GM23338 (cell line): ENCODE data around the gene SPATA25. TPM values are rescaled to one million over a fixed set of nuclear protein-coding genes. Genes with fewer than 3 reads are reported as not detected.
"Not testable (repeated sequence)": the region's sequence is repeated elsewhere in the genome, so short reads cannot be mapped to it uniquely, and the experiment has no call there.

ENCODE experiments used
- ATAC-seq: fragments of 200-7000 bp; cut with Tn5 transposase; 3 replicates; pipeline ENCODE4 v1.9.1; 2020
- DNase-seq: peaks from one replicate; pipeline ENCODE4 v3.0.0-alpha.2; 2015; ENCODE audit warnings: low spot score
- H2AFZ ChIP-seq: fragments of 200-600 bp; sonication (generic); 2 replicates; pipeline ENCODE4 v1.8.0; 2016; ENCODE audit warnings: antibody characterized with exemption, mild to moderate bottlenecking, moderate library complexity
- H3F3A ChIP-seq: fragments of 200-600 bp; sonication (generic); replicated peaks from 2 replicates; pipeline ENCODE4 v1.8.0; 2017; ENCODE audit warnings: antibody characterized with exemption, mixed run types, low read depth
- H3K27ac ChIP-seq: fragments of 200-600 bp; sonication (generic); 2 replicates; pipeline ENCODE4 v1.6.1; 2016; ENCODE audit warnings: low read depth
- H3K27me3 ChIP-seq: fragments of 200-600 bp; sonication (generic); 2 replicates; pipeline ENCODE4 v1.8.0; 2016; ENCODE audit warnings: mild to moderate bottlenecking, mixed run types, moderate library complexity; ENCODE audit not compliant: insufficient read depth
- H3K36me3 ChIP-seq: fragments of 200-600 bp; sonication (generic); 2 replicates; pipeline ENCODE4 v1.8.0; 2016; ENCODE audit warnings: mild to moderate bottlenecking; ENCODE audit not compliant: insufficient read depth
- H3K4me1 ChIP-seq: fragments of 200-600 bp; sonication (generic); 2 replicates; pipeline ENCODE4 v1.8.0; 2016; ENCODE audit warnings: mild to moderate bottlenecking, moderate library complexity; ENCODE audit not compliant: insufficient read depth
- H3K4me2 ChIP-seq: fragments of 200-600 bp; sonication (generic); 2 replicates; pipeline ENCODE4 v1.7.1; 2017; ENCODE audit warnings: mixed run types
- H3K4me3 ChIP-seq: fragments of 200-600 bp; sonication (generic); 2 replicates; pipeline ENCODE4 v1.6.1; 2016; ENCODE audit warnings: mixed run types
- H3K79me2 ChIP-seq: fragments of 200-600 bp; sonication (generic); replicated peaks from 2 replicates; pipeline ENCODE4 v1.8.0; 2017; ENCODE audit warnings: mild to moderate bottlenecking; ENCODE audit not compliant: insufficient read depth
- H3K9me2 ChIP-seq: fragments of 200-600 bp; sonication (generic); 2 replicates; pipeline ENCODE4 v1.8.0; 2017; ENCODE audit not compliant: insufficient read depth
- H4K20me1 ChIP-seq: fragments of 200-600 bp; sonication (generic); replicated peaks from 2 replicates; pipeline ENCODE4 v1.8.0; 2017; ENCODE audit warnings: mild to moderate bottlenecking; ENCODE audit not compliant: insufficient read depth
- H3K27ac Mint-ChIP-seq: 2 replicates; pipeline ENCODE4 v1.8.0; 2020; ENCODE audit warnings: inconsistent platforms, mild to moderate bottlenecking, moderate library complexity, mixed read lengths
- H3K27me3 Mint-ChIP-seq: 3 replicates; pipeline ENCODE4 v1.8.0; 2022; ENCODE audit warnings: low read depth, mild to moderate bottlenecking, moderate library complexity, mixed read lengths, inconsistent platforms; ENCODE audit not compliant: insufficient read depth, poor library complexity
- H3K36me3 Mint-ChIP-seq: 3 replicates; pipeline ENCODE4 v1.8.0; 2021; ENCODE audit warnings: low read depth, mild to moderate bottlenecking, inconsistent platforms, moderate library complexity, mixed read lengths
- H3K4me1 Mint-ChIP-seq: 3 replicates; pipeline ENCODE4 v1.8.0; 2020; ENCODE audit warnings: mild to moderate bottlenecking, inconsistent platforms, mixed read lengths
- H3K4me3 Mint-ChIP-seq: 3 replicates; pipeline ENCODE4 v1.8.0; 2021; ENCODE audit warnings: moderate library complexity, mild to moderate bottlenecking, inconsistent platforms, mixed read lengths
- H3K9me3 Mint-ChIP-seq: 3 replicates; pipeline ENCODE4 v1.8.0; 2020; ENCODE audit warnings: moderate library complexity, mild to moderate bottlenecking, inconsistent platforms, mixed read lengths
- CREB1 ChIP-seq: fragments of 250-450 bp; sonication (Bioruptor Pico); IDR thresholded peaks from 2 replicates; pipeline ENCODE4 v1.5.0; 2020; ENCODE audit warnings: low read depth, mild to moderate bottlenecking, moderate library complexity
- EZH2phosphoT487 ChIP-seq: fragments of 200-600 bp; sonication (generic); IDR thresholded peaks from one replicate; pipeline ENCODE4 v1.8.1; 2018; ENCODE audit warnings: antibody characterized with exemption; ENCODE audit not compliant: unreplicated experiment
- JUNB ChIP-seq: IDR thresholded peaks from one replicate; pipeline ENCODE4 v1.6.1; 2016; ENCODE audit warnings: antibody characterized with exemption; ENCODE audit not compliant: unreplicated experiment
- NANOG ChIP-seq: IDR thresholded peaks from 2 replicates; pipeline ENCODE4 v1.6.1; 2016; ENCODE audit warnings: antibody characterized with exemption, borderline replicate concordance
- STAT1 ChIP-seq: IDR thresholded peaks from one replicate; pipeline ENCODE4 v1.6.1; 2016; ENCODE audit warnings: antibody characterized with exemption; ENCODE audit not compliant: unreplicated experiment
- ZNF114 ChIP-seq: fragments of 250-450 bp; sonication (Bioruptor Pico); IDR thresholded peaks from 2 replicates; pipeline ENCODE4 v1.5.0; 2020; ENCODE audit warnings: mild to moderate bottlenecking, moderate library complexity
- ZNF331 ChIP-seq: fragments of 250-450 bp; sonication (Bioruptor Pico); IDR thresholded peaks from 2 replicates; pipeline ENCODE4 v1.5.0; 2020; ENCODE audit warnings: low read depth, mild to moderate bottlenecking, moderate library complexity
- polyA plus RNA-seq: library from polyadenylated mRNA; unstranded; fragments of >200 nt; fragmentation: Nextera tagmentation; extraction: Ambion mirVana; gene quantifications from 2 replicates; pipeline ENCODE4 v1.2.1, GENCODE V29; 2016
- total RNA-seq: library from RNA; depleted of rRNA; stranded (reverse); fragments of >200 nt; shearing (Covaris generic); gene quantifications from 2 replicates; pipeline ENCODE4 v1.2.3, GENCODE V29; 2014
- TF ChIP-seq, protein P1 (sequence below): fragments of 250-450 bp; sonication (Bioruptor Pico); IDR thresholded peaks from 2 replicates; pipeline ENCODE4 v1.5.0; 2020; ENCODE audit warnings: mild to moderate bottlenecking, moderate library complexity
- TF ChIP-seq, protein P2 (sequence below): IDR thresholded peaks from one replicate; pipeline ENCODE4 v1.6.1; 2018; ENCODE audit warnings: antibody characterized with exemption; ENCODE audit not compliant: unreplicated experiment
- TF ChIP-seq, protein P3 (sequence below), 2 experiments: fragments of 200-600 bp in 1 of 2; sonication (generic) in 1 of 2; conservative IDR thresholded peaks; 2 replicates each; pipeline versions ENCODE4 v1.5.1 to v1.6.1; 2016 to 2017; ENCODE audit warnings: antibody characterized with exemption in 2 of 2, low read depth in 2 of 2, mild to moderate bottlenecking in 2 of 2, moderate library complexity in 1 of 2

Gene SPATA25
- total and polyA plus RNA-seq, 2 experiments from 2014 or later = 7.5 TPM; not detected in 1

DNA sequence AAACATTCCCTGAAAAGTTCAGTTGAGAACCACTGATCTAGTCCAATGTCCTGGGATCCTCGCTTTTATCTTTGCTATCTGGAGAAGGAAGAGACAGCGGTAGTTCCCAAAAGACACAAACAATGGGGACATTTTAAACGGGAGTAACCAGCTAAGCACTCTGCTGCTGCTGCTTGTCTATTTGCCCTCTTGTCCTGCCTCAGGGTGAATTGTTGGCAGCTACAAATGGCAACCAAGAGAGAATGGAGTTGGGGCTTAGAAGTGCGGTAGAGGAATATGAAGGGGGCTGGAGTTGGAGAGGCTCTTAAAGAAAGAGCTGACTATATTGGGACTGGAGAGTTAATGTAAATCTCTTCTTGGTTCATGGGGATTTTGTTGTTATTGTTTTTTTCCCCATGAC lies 12.8 kb downstream of the SPATA25 start (continued):
- TF ChIP-seq, protein P1, sequence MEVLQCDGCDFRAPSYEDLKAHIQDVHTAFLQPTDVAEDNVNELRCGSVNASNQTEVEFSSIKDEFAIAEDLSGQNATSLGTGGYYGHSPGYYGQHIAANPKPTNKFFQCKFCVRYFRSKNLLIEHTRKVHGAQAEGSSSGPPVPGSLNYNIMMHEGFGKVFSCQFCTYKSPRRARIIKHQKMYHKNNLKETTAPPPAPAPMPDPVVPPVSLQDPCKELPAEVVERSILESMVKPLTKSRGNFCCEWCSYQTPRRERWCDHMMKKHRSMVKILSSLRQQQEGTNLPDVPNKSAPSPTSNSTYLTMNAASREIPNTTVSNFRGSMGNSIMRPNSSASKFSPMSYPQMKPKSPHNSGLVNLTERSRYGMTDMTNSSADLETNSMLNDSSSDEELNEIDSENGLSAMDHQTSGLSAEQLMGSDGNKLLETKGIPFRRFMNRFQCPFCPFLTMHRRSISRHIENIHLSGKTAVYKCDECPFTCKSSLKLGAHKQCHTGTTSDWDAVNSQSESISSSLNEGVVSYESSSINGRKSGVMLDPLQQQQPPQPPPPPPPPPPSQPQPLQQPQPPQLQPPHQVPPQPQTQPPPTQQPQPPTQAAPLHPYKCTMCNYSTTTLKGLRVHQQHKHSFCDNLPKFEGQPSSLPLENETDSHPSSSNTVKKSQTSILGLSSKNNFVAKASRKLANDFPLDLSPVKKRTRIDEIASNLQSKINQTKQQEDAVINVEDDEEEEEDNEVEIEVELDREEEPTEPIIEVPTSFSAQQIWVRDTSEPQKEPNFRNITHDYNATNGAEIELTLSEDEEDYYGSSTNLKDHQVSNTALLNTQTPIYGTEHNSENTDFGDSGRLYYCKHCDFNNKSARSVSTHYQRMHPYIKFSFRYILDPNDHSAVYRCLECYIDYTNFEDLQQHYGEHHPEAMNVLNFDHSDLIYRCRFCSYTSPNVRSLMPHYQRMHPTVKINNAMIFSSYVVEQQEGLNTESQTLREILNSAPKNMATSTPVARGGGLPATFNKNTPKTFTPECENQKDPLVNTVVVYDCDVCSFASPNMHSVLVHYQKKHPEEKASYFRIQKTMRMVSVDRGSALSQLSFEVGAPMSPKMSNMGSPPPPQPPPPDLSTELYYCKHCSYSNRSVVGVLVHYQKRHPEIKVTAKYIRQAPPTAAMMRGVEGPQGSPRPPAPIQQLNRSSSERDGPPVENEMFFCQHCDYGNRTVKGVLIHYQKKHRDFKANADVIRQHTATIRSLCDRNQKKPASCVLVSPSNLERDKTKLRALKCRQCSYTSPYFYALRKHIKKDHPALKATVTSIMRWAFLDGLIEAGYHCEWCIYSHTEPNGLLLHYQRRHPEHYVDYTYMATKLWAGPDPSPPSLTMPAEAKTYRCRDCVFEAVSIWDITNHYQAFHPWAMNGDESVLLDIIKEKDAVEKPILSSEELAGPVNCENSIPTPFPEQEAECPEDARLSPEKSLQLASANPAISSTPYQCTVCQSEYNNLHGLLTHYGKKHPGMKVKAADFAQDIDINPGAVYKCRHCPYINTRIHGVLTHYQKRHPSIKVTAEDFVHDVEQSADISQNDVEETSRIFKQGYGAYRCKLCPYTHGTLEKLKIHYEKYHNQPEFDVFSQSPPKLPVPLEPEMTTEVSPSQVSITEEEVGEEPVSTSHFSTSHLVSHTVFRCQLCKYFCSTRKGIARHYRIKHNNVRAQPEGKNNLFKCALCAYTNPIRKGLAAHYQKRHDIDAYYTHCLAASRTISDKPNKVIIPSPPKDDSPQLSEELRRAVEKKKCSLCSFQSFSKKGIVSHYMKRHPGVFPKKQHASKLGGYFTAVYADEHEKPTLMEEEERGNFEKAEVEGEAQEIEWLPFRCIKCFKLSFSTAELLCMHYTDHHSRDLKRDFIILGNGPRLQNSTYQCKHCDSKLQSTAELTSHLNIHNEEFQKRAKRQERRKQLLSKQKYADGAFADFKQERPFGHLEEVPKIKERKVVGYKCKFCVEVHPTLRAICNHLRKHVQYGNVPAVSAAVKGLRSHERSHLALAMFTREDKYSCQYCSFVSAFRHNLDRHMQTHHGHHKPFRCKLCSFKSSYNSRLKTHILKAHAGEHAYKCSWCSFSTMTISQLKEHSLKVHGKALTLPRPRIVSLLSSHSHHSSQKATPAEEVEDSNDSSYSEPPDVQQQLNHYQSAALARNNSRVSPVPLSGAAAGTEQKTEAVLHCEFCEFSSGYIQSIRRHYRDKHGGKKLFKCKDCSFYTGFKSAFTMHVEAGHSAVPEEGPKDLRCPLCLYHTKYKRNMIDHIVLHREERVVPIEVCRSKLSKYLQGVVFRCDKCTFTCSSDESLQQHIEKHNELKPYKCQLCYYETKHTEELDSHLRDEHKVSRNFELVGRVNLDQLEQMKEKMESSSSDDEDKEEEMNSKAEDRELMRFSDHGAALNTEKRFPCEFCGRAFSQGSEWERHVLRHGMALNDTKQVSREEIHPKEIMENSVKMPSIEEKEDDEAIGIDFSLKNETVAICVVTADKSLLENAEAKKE (CRISPR knock-in tag) = no peak
- TF ChIP-seq, protein P2, sequence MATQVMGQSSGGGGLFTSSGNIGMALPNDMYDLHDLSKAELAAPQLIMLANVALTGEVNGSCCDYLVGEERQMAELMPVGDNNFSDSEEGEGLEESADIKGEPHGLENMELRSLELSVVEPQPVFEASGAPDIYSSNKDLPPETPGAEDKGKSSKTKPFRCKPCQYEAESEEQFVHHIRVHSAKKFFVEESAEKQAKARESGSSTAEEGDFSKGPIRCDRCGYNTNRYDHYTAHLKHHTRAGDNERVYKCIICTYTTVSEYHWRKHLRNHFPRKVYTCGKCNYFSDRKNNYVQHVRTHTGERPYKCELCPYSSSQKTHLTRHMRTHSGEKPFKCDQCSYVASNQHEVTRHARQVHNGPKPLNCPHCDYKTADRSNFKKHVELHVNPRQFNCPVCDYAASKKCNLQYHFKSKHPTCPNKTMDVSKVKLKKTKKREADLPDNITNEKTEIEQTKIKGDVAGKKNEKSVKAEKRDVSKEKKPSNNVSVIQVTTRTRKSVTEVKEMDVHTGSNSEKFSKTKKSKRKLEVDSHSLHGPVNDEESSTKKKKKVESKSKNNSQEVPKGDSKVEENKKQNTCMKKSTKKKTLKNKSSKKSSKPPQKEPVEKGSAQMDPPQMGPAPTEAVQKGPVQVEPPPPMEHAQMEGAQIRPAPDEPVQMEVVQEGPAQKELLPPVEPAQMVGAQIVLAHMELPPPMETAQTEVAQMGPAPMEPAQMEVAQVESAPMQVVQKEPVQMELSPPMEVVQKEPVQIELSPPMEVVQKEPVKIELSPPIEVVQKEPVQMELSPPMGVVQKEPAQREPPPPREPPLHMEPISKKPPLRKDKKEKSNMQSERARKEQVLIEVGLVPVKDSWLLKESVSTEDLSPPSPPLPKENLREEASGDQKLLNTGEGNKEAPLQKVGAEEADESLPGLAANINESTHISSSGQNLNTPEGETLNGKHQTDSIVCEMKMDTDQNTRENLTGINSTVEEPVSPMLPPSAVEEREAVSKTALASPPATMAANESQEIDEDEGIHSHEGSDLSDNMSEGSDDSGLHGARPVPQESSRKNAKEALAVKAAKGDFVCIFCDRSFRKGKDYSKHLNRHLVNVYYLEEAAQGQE = no peak
- TF ChIP-seq, protein P3, sequence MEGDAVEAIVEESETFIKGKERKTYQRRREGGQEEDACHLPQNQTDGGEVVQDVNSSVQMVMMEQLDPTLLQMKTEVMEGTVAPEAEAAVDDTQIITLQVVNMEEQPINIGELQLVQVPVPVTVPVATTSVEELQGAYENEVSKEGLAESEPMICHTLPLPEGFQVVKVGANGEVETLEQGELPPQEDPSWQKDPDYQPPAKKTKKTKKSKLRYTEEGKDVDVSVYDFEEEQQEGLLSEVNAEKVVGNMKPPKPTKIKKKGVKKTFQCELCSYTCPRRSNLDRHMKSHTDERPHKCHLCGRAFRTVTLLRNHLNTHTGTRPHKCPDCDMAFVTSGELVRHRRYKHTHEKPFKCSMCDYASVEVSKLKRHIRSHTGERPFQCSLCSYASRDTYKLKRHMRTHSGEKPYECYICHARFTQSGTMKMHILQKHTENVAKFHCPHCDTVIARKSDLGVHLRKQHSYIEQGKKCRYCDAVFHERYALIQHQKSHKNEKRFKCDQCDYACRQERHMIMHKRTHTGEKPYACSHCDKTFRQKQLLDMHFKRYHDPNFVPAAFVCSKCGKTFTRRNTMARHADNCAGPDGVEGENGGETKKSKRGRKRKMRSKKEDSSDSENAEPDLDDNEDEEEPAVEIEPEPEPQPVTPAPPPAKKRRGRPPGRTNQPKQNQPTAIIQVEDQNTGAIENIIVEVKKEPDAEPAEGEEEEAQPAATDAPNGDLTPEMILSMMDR (conservative IDR thresholded peaks at IDR 0.05; ENCODE audit: low read depth in 2 of 2) = no peak
- no peak for TF ChIP-seq ZNF114
- no peak for TF ChIP-seq ZNF331 (CRISPR knock-in tag)
- TF ChIP-seq JUNB = no peak
- no peak for TF ChIP-seq CREB1 (CRISPR knock-in tag)
- no peak for TF ChIP-seq EZH2phosphoT487
- TF ChIP-seq STAT1 = no peak
- TF ChIP-seq NANOG = no peak

DNA sequence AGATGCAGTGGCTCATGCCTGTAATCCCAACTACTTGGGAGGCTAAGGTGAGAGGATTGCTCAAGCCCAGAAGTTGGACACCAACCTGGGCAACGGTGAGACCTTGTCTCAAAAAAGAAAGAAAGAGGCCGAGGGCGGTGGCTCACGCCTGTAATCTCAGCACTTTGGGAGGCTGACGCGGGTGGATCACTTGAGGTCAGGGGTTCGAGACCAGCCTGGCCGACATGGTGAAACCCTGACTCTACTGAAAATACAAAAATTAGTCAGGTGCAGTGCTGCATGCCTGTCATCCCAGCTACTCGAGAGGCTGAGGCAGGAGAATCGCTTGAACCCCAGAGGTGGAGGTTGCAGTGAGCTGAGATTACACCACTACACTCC lies 13.3 kb downstream of the SPATA25 start:
- not testable (repeated sequence) for H4K20me1 ChIP-seq, H3K4me3 Mint-ChIP-seq, H3K4me2 ChIP-seq, H3K27ac ChIP-seq, H3K4me1 ChIP-seq, H3F3A ChIP-seq, H3K9me3 Mint-ChIP-seq, ATAC-seq, H3K27ac Mint-ChIP-seq, H3K4me1 Mint-ChIP-seq, H3K4me3 ChIP-seq, H3K79me2 ChIP-seq, H3K27me3 Mint-ChIP-seq, DNase-seq, H3K27me3 ChIP-seq, H3K36me3 Mint-ChIP-seq, H3K9me2 ChIP-seq, H2AFZ ChIP-seq, H3K36me3 ChIP-seq
